CD14-positive monocyte (primary cell): Measurements from ENCODE around the gene CDKAL1. TPM values are rescaled to one million over a fixed set of nuclear protein-coding genes. Genes with fewer than 3 reads are reported as not detected.

ENCODE experiments used
- DNase-seq, 3 donors: peaks; one replicate each; pipeline ENCODE4 v3.0.0-alpha.2; 2011 to 2022
- H2AFZ ChIP-seq: 2 replicates; pipeline ENCODE4 v1.6.0; 2012; ENCODE audit warnings: mild to moderate bottlenecking, low read depth, low read length, inconsistent platforms; ENCODE audit not compliant: insufficient read depth, poor library complexity, severe bottlenecking
- H3K27ac ChIP-seq, 2 donors: 1 replicate in 1 of 2; 2 replicates in 1 of 2; pipeline ENCODE4 v1.5.1; 2012 to 2013; ENCODE audit warnings: low read length in 2 of 2, control low read depth in 1 of 2, inconsistent platforms in 1 of 2, low read depth in 1 of 2, mild to moderate bottlenecking in 1 of 2
- H3K27me3 ChIP-seq, 2 donors: one replicate each; pipeline versions ENCODE4 v1.6.0 to v1.6.1; 2011 to 2013; ENCODE audit warnings: low read length in 2 of 2; ENCODE audit not compliant: control insufficient read depth in 2 of 2, insufficient read depth in 2 of 2
- H3K36me3 ChIP-seq, 2 donors: replicated peaks in 1 of 2; 1 replicate in 1 of 2; 2 replicates in 1 of 2; pipeline versions ENCODE4 v1.5.1 to v1.6.1; 2012 to 2013; ENCODE audit warnings: low read length in 2 of 2, control low read depth in 1 of 2, inconsistent platforms in 1 of 2, mild to moderate bottlenecking in 1 of 2; ENCODE audit not compliant: insufficient read depth in 2 of 2, control insufficient read depth in 1 of 2
- H3K4me1 ChIP-seq, 2 donors: 1 replicate in 1 of 2; 2 replicates in 1 of 2; pipeline versions ENCODE4 v1.5.1 to v1.6.1; 2012 to 2013; ENCODE audit warnings: low read length in 2 of 2, control low read depth in 1 of 2, inconsistent platforms in 1 of 2, mild to moderate bottlenecking in 1 of 2, moderate library complexity in 1 of 2; ENCODE audit not compliant: insufficient read depth in 2 of 2, control insufficient read depth in 1 of 2
- H3K4me2 ChIP-seq: replicated peaks from 2 replicates; pipeline ENCODE3; 2012; ENCODE audit warnings: low read length, moderate library complexity, mild to moderate bottlenecking; ENCODE audit not compliant: poor library complexity, severe bottlenecking; ENCODE audit errors: extremely low read depth
- H3K4me3 ChIP-seq, 3 experiments: fragments of 200-600 bp in 1 of 3; sonication (generic) in 1 of 3; replicated peaks in 1 of 3; 1 replicate in 2 of 3; 2 replicates in 1 of 3; pipeline ENCODE4 v1.5.1; 2011 to 2013; ENCODE audit warnings: low read length in 3 of 3, mild to moderate bottlenecking in 3 of 3, control low read depth in 2 of 3, low read depth in 2 of 3, inconsistent platforms in 1 of 3, moderate library complexity in 1 of 3
- H3K79me2 ChIP-seq: 2 replicates; pipeline ENCODE4 v1.6.0; 2012; ENCODE audit warnings: mild to moderate bottlenecking, control low read depth, inconsistent platforms, low read length, moderate library complexity; ENCODE audit not compliant: insufficient read depth
- H3K9ac ChIP-seq: 2 replicates; pipeline ENCODE4 v1.6.0; 2017; ENCODE audit warnings: low read length, mild to moderate bottlenecking; ENCODE audit not compliant: insufficient read depth, poor library complexity, severe bottlenecking
- H3K9me3 ChIP-seq, 2 donors: replicated peaks in 1 of 2; 1 replicate in 1 of 2; 2 replicates in 1 of 2; pipeline versions ENCODE4 v1.5.1 to v1.6.1; 2012 to 2013; ENCODE audit warnings: low read length in 2 of 2, control low read depth in 1 of 2; ENCODE audit not compliant: control insufficient read depth in 1 of 2, insufficient read depth in 1 of 2
- H4K20me1 ChIP-seq: 2 replicates; pipeline ENCODE4 v1.6.0; 2012; ENCODE audit warnings: mild to moderate bottlenecking, low read length, control low read depth, moderate library complexity; ENCODE audit not compliant: insufficient read depth
- H3K27ac Mint-ChIP-seq, 7 donors: one replicate each; pipeline ENCODE4 v1.8.0; 2020; ENCODE audit warnings: mild to moderate bottlenecking in 7 of 7, mixed read lengths in 7 of 7, moderate library complexity in 6 of 7, inconsistent platforms in 2 of 7
- H3K27me3 Mint-ChIP-seq, 3 donors: one replicate each; pipeline ENCODE4 v1.8.0; 2021 to 2022; ENCODE audit warnings: low read depth in 3 of 3, mild to moderate bottlenecking in 3 of 3, mixed read lengths in 3 of 3, moderate library complexity in 3 of 3, inconsistent platforms in 1 of 3
- H3K36me3 Mint-ChIP-seq, 2 donors: one replicate each; pipeline ENCODE4 v1.8.0; 2020; ENCODE audit warnings: mixed read lengths in 2 of 2, inconsistent platforms in 1 of 2, mild to moderate bottlenecking in 1 of 2
- H3K4me1 Mint-ChIP-seq: one replicate; pipeline ENCODE4 v1.8.0; 2020; ENCODE audit warnings: mild to moderate bottlenecking, mixed read lengths
- H3K4me3 Mint-ChIP-seq, 2 donors: one replicate each; pipeline ENCODE4 v1.8.0; 2020; ENCODE audit warnings: mild to moderate bottlenecking in 2 of 2, mixed read lengths in 2 of 2, moderate library complexity in 1 of 2
- H3K9me3 Mint-ChIP-seq, 7 donors: one replicate each; pipeline ENCODE4 v1.8.0; 2020 to 2022; ENCODE audit warnings: mixed read lengths in 7 of 7, mild to moderate bottlenecking in 6 of 7, moderate library complexity in 6 of 7, inconsistent platforms in 2 of 7
- CTCF ChIP-seq: fragments of 200-600 bp; IDR thresholded peaks from one replicate; pipeline ENCODE4 v1.8.0; 2022; ENCODE audit warnings: antibody characterized with exemption, mild to moderate bottlenecking
- WGBS: methylation state at CpG from one replicate; pipeline ENCODE4 v1.1.5; 2013; ENCODE audit warnings: missing lambda C conversion rate; ENCODE audit not compliant: insufficient coverage; 5-methylcytosine and 5-hydroxymethylcytosine counted together
- intact Hi-C, 2 donors: fragments of 100-400 bp; cut with micrococcal nuclease; formaldehyde crosslinking; loops; one replicate each; pipeline versions ENCODE4 v1.15.0 to v1.15.1; 2023
- polyA plus RNA-seq, 3 donors: library from polyadenylated mRNA; depleted of rRNA in 1 of 3; unstranded in 2 of 3; stranded (reverse) in 1 of 3; fragments of 300-500 nt in 2 of 3; fragments of >200 nt in 1 of 3; fragmentation: Illumina TruSeq in 2 of 3; gene quantifications; 1 replicate in 2 of 3; 2 replicates in 1 of 3; pipeline ENCODE4 v1.2.3, GENCODE V29; 2012 to 2021

The CDKAL1 gene
- polyA plus RNA-seq, 3 donors: 3.2 to 12.4 (median 8.3) TPM

GRCh38 chr6:21244897-21245470 is 710.7 kb downstream of the CDKAL1 start:
- no peak for DNase-seq
- Histone ChIP-seq H3K9ac (no peak overlapping the region), H3K4me2 (no peak overlapping the region), H3K4me1 (no peaks in the 10 kb centered on the region), H2AFZ (no peak overlapping the region), H3K27ac (no peak overlapping the region), H4K20me1 (no peaks in the 10 kb centered on the region), H3K36me3 (no peaks in the 10 kb centered on the region), H3K27me3 (no peaks in the 10 kb centered on the region), H3K79me2 (no peaks in the 10 kb centered on the region), H3K4me3 (no peak overlapping the region), H3K9me3 (no peaks in the 10 kb centered on the region)
- Mint-ChIP-seq H3K4me1 (no peaks in the 10 kb centered on the region), H3K4me3 (no peak overlapping the region), H3K9me3 (peaks cover 0 to 9% (median 0%) of the 10 kb centered on the region in 7 donors), H3K27me3 (peaks cover 0 to 2% (median 0%) of the 10 kb centered on the region in 3 donors), H3K36me3 (no peaks in the 10 kb centered on the region), H3K27ac (no peak overlapping the region)
- intact Hi-C loops: no loop called here
- no CpG with 5 or more reads among the region's 3 CpGs for WGBS
- no peak for TF ChIP-seq CTCF

- H3K9ac ChIP-seq: no peak overlapping the region
- H3K4me2 ChIP-seq: no peak overlapping the region
- no peaks in the 10 kb centered on the region for H3K36me3 Mint-ChIP-seq
- no peak for TF ChIP-seq CTCF
- no peaks in the 10 kb centered on the region for H4K20me1 ChIP-seq
- no peaks in the 10 kb centered on the region for H3K36me3 ChIP-seq
- no CpG with 5 or more reads among the region's 4 CpGs for WGBS
- no peak overlapping the region for H3K4me3 ChIP-seq
- H3K9me3 ChIP-seq: no peaks in the 10 kb centered on the region
- H3K4me3 Mint-ChIP-seq: no peak overlapping the region
- no peaks in the 10 kb centered on the region for H3K4me1 ChIP-seq
- DNase-seq: no peak
- no peaks in the 10 kb centered on the region for H3K79me2 ChIP-seq
- H3K27ac ChIP-seq: no peak overlapping the region
- H3K27me3 ChIP-seq: no peaks in the 10 kb centered on the region
- H3K27me3 Mint-ChIP-seq: peaks cover 0 to 2% (median 0%) of the 10 kb centered on the region in 3 donors
- H3K27ac Mint-ChIP-seq: no peak overlapping the region
- H3K4me1 Mint-ChIP-seq: no peaks in the 10 kb centered on the region
- H3K9me3 Mint-ChIP-seq: peaks cover 0 to 9% (median 0%) of the 10 kb centered on the region in 7 donors
- intact Hi-C loops: no loop called here
- H2AFZ ChIP-seq: no peak overlapping the region
These were observed 711.2 kb downstream of the CDKAL1 start for GRCh38 chr6:21245488-21245887.
